GM12878 (cell line): ENCODE data around the gene VCP.

Source experiments
- EZH2 ChIP-seq: IDR thresholded peaks from 2 replicates; pipeline ENCODE4 v1.6.1; 2012; ENCODE audit warnings: low read depth, mild to moderate bottlenecking, control low read depth, inconsistent platforms, low read length, borderline replicate concordance; ENCODE audit not compliant: control insufficient read depth
- JUNB ChIP-seq: IDR thresholded peaks from 2 replicates; pipeline ENCODE4 v1.6.1; 2016; ENCODE audit warnings: antibody characterized with exemption, mild to moderate bottlenecking
- KAT2A ChIP-seq: conservative IDR thresholded peaks from 2 replicates; pipeline ENCODE4 v1.6.1; 2011; ENCODE audit warnings: low read depth, low read length; ENCODE audit not compliant: control insufficient read depth
- MEF2B ChIP-seq: fragments of 450-650 bp; IDR thresholded peaks from 2 replicates; pipeline ENCODE4 v1.6.1; 2018; ENCODE audit warnings: mild to moderate bottlenecking, moderate library complexity; ENCODE audit not compliant: partially characterized antibody, poor library complexity, severe bottlenecking
- MYC ChIP-seq: IDR thresholded peaks from 2 replicates; pipeline ENCODE4 v1.6.1; 2011; ENCODE audit warnings: mild to moderate bottlenecking, low read length, moderate library complexity, inconsistent platforms; ENCODE audit not compliant: insufficient read depth, insufficient replicate concordance, insufficient read length, severe bottlenecking
- NFYA ChIP-seq: IDR thresholded peaks from 2 replicates; pipeline ENCODE4 v1.6.1; 2011; ENCODE audit warnings: low read depth, mild to moderate bottlenecking, low read length, improper control_type of control experiment, borderline replicate concordance
- NR2C1 ChIP-seq: fragments of 450-650 bp; IDR thresholded peaks from 2 replicates; pipeline ENCODE4 v1.6.1; 2017; ENCODE audit warnings: antibody characterized with exemption, mild to moderate bottlenecking, moderate library complexity
- NR2C2 ChIP-seq: IDR thresholded peaks from 2 replicates; pipeline ENCODE4 v1.6.1; 2011; ENCODE audit warnings: borderline replicate concordance, low read depth; ENCODE audit not compliant: control insufficient read depth, insufficient read length
- NR2F1 ChIP-seq: fragments of 450-650 bp; conservative IDR thresholded peaks from 2 replicates; pipeline ENCODE4 v1.6.1; 2017; ENCODE audit warnings: mild to moderate bottlenecking
- RELA ChIP-seq: fragments of 450-650 bp; IDR thresholded peaks from 2 replicates; pipeline ENCODE4 v1.8.0; 2014; ENCODE audit warnings: borderline replicate concordance; ENCODE audit not compliant: partially characterized antibody
- TF ChIP-seq, protein P1 (sequence below), 3 experiments: IDR thresholded peaks in 2 of 3; conservative IDR thresholded peaks in 1 of 3; 2 replicates each; pipeline ENCODE4 v1.5.1; 2011; ENCODE audit warnings: low read depth in 3 of 3, low read length in 3 of 3, mild to moderate bottlenecking in 3 of 3, control low read depth in 2 of 3, moderate library complexity in 2 of 3, inconsistent platforms in 1 of 3, mixed read lengths in 1 of 3; ENCODE audit not compliant: control insufficient read depth in 2 of 3, insufficient read depth in 1 of 3; ENCODE audit errors: extremely low read depth in 1 of 3

DNA sequence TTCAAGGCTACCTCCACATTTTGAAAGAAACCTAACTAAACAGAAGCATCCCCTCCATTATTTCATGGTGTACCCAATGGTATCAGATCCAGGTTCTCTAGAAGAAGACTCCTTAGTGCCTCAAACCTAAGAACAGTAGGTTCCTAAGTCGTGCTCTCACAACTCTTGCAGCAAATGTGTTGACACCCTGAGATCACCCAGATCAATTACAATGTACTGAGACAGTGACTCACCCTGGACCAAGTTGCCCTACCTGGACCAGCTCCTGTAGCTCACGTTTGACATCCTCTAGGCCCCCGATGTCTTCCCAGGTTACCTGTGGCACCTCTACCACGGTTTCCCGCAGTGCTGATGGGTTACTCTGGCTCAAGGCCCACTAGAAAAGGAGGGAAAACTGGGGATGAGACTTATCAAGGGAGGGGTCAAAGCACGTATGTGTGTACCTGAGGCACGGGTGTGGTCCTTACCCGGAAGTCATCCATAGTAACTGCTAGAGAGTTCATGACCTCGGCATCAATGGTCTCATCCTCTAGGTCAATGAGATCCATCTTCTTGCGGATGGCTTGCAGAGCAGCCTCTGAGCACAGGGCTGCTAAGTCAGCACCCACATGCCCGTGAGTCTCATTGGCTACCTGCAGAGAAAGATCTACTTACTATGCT lies 11.7 kb downstream of the VCP start:
- TF ChIP-seq EZH2 (no peak), RELA (no peak), MYC (no peak), NFYA (no peak), JUNB (no peak), KAT2A (no peak), NR2F1 (no peak), NR2C1 (no peak), NR2C2 (no peak), MEF2B (no peak)
- TF ChIP-seq, protein P1, sequence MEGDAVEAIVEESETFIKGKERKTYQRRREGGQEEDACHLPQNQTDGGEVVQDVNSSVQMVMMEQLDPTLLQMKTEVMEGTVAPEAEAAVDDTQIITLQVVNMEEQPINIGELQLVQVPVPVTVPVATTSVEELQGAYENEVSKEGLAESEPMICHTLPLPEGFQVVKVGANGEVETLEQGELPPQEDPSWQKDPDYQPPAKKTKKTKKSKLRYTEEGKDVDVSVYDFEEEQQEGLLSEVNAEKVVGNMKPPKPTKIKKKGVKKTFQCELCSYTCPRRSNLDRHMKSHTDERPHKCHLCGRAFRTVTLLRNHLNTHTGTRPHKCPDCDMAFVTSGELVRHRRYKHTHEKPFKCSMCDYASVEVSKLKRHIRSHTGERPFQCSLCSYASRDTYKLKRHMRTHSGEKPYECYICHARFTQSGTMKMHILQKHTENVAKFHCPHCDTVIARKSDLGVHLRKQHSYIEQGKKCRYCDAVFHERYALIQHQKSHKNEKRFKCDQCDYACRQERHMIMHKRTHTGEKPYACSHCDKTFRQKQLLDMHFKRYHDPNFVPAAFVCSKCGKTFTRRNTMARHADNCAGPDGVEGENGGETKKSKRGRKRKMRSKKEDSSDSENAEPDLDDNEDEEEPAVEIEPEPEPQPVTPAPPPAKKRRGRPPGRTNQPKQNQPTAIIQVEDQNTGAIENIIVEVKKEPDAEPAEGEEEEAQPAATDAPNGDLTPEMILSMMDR (IDR thresholded peaks at IDR 0.05 in 2 of 3, conservative IDR thresholded peaks at IDR 0.05 in 1 of 3; ENCODE audit: control insufficient read depth in 2 of 3, extremely low read depth in 1 of 3, insufficient read depth in 1 of 3, low read depth in 3 of 3, low read length in 3 of 3): no peak
